Activated CD4-positive, alpha-beta T cell treated with anti-CD3 and anti-CD28 coated beads, Interleukin-2, amount 10 ng/mL, durations not matched to agents 24 days and 14 days (primary cell): ENCODE measurements around the gene TRIM56. TPM values are rescaled to one million over a fixed set of nuclear protein-coding genes. Genes with fewer than 3 reads are reported as not detected.
"Not testable (repeated sequence)": the region's sequence is repeated elsewhere in the genome, so short reads cannot be mapped to it uniquely, and the experiment has no call there.

ENCODE experiments used
- DNase-seq: peaks from one replicate; pipeline ENCODE4 v3.0.0; 2022
- H3K27ac Mint-ChIP-seq: one replicate; pipeline ENCODE4 v1.8.0; 2022; ENCODE audit warnings: mild to moderate bottlenecking, mixed read lengths
- H3K27me3 Mint-ChIP-seq: one replicate; pipeline ENCODE4 v1.8.0; 2022; ENCODE audit warnings: mixed read lengths
- H3K36me3 Mint-ChIP-seq: one replicate; pipeline ENCODE4 v1.8.0; 2022; ENCODE audit warnings: low read depth, mild to moderate bottlenecking, mixed read lengths
- H3K4me1 Mint-ChIP-seq: one replicate; pipeline ENCODE4 v1.8.0; 2021; ENCODE audit warnings: mixed read lengths
- H3K4me3 Mint-ChIP-seq: one replicate; pipeline ENCODE4 v1.8.0; 2022; ENCODE audit warnings: mild to moderate bottlenecking, moderate library complexity, mixed read lengths
- H3K9me3 Mint-ChIP-seq: one replicate; pipeline ENCODE4 v1.8.0; 2021; ENCODE audit warnings: mixed read lengths
- intact Hi-C: fragments of 100-400 bp; cut with micrococcal nuclease; formaldehyde crosslinking; loops from one replicate; pipeline ENCODE4 v1.15.1; 2023
- total RNA-seq: library from RNA; stranded (reverse); gene quantifications from 2 replicates; pipeline ENCODE4 v1.2.3, GENCODE V29; 2022

Gene TRIM56
- total RNA-seq, 1 donor from 2014 or later = 44.5 TPM

DNA sequence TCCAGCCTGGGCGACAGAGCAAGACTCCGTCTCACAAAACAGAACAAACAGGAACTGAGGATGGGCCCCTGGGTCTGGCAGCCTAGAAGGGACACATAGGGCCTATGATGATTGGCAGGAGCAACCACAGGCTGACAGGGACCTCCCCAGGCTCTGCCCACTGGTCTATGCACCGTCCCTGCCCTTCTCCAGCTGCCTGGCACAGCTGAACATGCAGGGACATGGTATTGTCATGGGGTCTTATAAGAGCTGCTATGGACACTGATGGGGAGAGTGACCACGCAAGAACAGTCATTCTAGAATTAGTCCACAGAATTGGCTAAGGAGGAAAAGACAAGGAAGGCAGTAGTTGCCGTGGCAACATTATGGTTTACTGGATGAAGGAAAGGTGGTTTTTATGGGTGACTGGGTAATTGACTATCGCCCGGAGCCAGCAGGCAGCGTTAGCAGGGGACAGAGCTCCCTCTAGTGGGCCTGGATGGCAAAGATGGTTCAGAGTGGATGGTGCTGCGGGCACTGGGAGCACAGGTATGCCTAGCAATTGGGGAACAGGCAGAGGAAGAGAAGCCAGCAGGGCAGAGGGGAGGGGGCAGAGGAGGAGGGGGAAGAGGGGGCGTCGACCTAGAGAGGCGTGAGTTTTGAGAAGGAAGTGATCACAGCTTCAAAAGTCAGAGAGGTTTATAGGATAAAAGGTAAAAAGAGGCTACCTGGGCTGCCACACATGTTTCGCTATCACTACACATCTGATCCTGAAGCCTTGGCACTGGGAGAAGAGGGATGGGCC, 7.8 kb upstream of the TRIM56 start:
- intact Hi-C loops = loop anchor here (2.0 to 5.0 kb wide), 2 partner anchors 110 to 181 kb away; partner anchors contain the start of gene MUC12
- peaks cover 18% of the 10 kb centered on the region for H3K27me3 Mint-ChIP-seq
- H3K27ac Mint-ChIP-seq = no peak overlapping the region
- no peaks in the 10 kb centered on the region for H3K36me3 Mint-ChIP-seq
- no peak overlapping the region for H3K4me3 Mint-ChIP-seq
- DNase-seq = peak; percentile 95
- peaks cover 7% of the 10 kb centered on the region for H3K4me1 Mint-ChIP-seq
- H3K9me3 Mint-ChIP-seq = no peaks in the 10 kb centered on the region

DNA sequence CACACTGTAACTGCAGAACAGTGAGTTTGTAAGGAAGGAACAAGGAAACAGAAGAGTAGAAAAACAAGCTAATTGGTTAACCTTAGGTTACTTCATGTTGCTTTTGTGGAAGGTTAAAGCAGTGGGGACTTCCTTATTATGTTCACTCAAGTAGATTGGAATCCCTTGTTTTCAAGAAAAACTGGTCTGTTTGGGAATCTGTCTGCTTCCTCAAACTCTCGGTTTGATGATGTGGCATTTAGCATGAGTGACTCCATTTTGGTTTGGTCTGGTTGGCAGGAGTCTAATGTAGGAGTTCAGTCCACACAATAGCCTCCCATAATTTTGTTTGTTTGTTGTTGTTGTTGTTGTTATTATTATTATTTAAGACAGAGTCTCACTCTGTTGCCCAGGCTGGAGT, 3.8 kb upstream of the TRIM56 start:
- Mint-ChIP-seq H3K4me1 (peaks cover 16% of the 10 kb centered on the region), H3K9me3 (no peaks in the 10 kb centered on the region), H3K27ac (no peak overlapping the region), H3K27me3 (peaks cover 9% of the 10 kb centered on the region), H3K36me3 (peaks cover 5% of the 10 kb centered on the region), H3K4me3 (no peak overlapping the region)
- intact Hi-C loops = no loop called here
- DNase-seq = no peak

DNA sequence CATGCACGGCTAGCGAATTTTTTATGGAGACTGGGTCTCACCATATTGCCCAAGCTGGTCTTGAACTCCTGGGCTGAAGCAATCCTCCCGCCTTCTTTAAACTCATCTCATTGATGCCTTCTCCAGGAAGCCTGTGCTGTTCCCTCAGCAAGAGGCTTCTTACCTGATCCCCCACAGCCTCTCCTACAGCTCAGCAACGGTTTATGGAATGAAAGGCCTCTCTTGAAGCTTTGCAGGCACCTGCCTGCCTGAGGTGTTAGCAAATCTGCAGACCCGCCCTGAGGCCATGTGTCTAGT, 468 bp upstream of the TRIM56 start:
- H3K27me3 Mint-ChIP-seq = peaks cover 3% of the 10 kb centered on the region
- no peaks in the 10 kb centered on the region for H3K9me3 Mint-ChIP-seq
- intact Hi-C loops = loop anchor here (1.0 kb wide), 1 partner anchor 53 kb away; no protein-coding TSS in a partner anchor
- H3K36me3 Mint-ChIP-seq = peaks cover 23% of the 10 kb centered on the region
- H3K27ac Mint-ChIP-seq = peak overlapping the region; percentile 99
- H3K4me1 Mint-ChIP-seq = peaks cover 26% of the 10 kb centered on the region
- H3K4me3 Mint-ChIP-seq = peak overlapping the region; percentile 98
- DNase-seq = no peak

DNA sequence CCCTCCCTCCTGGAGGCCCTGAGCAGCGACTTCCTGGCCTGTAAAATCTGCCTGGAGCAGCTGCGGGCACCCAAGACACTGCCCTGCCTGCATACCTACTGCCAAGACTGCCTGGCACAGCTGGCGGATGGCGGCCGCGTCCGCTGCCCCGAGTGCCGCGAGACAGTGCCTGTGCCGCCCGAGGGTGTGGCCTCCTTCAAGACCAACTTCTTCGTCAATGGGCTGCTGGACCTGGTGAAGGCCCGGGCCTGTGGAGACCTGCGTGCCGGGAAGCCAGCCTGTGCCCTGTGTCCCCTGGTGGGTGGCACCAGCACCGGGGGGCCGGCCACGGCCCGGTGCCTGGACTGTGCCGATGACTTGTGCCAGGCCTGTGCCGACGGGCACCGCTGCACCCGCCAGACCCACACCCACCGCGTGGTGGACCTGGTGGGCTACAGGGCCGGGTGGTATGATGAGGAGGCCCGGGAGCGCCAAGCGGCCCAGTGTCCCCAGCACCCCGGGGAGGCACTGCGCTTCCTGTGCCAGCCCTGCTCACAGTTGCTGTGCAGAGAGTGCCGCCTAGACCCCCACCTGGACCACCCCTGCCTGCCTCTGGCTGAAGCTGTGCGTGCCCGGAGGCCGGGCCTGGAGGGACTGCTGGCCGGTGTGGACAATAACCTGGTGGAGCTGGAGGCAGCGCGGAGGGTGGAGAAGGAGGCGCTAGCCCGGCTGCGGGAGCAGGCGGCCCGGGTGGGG, 2.2 kb downstream of the TRIM56 start:
- no peak for DNase-seq
- Mint-ChIP-seq H3K36me3 (peaks cover 37% of the 10 kb centered on the region), H3K4me3 (no peak overlapping the region), H3K27me3 (no peaks in the 10 kb centered on the region), H3K4me1 (peaks cover 32% of the 10 kb centered on the region), H3K9me3 (no peaks in the 10 kb centered on the region), H3K27ac (no peak overlapping the region)
- intact Hi-C loops = no loop called here

DNA sequence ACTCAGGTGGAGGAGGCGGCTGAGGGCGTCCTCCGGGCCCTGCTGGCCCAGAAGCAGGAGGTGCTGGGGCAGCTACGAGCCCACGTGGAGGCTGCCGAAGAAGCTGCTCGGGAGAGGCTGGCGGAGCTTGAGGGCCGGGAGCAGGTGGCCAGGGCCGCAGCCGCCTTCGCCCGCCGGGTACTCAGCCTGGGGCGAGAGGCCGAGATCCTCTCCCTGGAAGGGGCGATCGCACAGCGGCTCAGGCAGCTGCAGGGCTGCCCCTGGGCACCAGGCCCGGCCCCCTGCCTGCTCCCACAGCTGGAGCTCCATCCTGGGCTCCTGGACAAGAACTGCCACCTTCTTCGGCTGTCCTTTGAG, 2.8 kb downstream of the TRIM56 start:
- no peak for DNase-seq
- no peaks in the 10 kb centered on the region for H3K9me3 Mint-ChIP-seq
- no peak overlapping the region for H3K4me3 Mint-ChIP-seq
- H3K27ac Mint-ChIP-seq = no peak overlapping the region
- H3K27me3 Mint-ChIP-seq = no peaks in the 10 kb centered on the region
- peaks cover 39% of the 10 kb centered on the region for H3K36me3 Mint-ChIP-seq
- peaks cover 33% of the 10 kb centered on the region for H3K4me1 Mint-ChIP-seq
- intact Hi-C loops = no loop called here

DNA sequence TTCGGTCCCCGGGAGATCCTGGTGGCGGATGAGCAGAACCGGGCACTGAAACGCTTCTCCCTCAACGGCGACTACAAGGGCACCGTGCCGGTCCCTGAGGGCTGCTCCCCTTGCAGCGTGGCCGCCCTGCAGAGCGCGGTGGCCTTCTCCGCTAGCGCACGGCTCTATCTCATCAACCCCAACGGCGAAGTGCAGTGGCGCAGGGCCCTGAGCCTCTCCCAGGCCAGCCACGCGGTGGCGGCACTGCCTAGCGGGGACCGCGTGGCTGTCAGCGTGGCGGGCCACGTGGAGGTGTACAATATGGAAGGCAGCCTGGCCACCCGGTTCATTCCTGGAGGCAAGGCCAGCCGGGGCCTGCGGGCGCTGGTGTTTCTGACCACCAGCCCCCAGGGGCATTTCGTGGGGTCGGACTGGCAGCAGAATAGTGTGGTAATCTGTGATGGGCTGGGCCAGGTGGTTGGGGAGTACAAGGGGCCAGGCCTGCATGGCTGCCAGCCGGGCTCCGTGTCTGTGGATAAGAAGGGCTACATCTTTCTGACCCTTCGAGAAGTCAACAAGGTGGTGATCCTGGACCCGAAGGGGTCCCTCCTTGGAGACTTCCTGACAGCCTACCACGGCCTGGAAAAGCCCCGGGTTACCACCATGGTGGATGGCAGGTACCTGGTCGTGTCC, 3.7 kb downstream of the TRIM56 start:
- peaks cover 41% of the 10 kb centered on the region for H3K36me3 Mint-ChIP-seq
- peaks cover 35% of the 10 kb centered on the region for H3K4me1 Mint-ChIP-seq
- no peak for DNase-seq
- no peaks in the 10 kb centered on the region for H3K27me3 Mint-ChIP-seq
- H3K4me3 Mint-ChIP-seq = peak overlapping the region; percentile 58
- H3K9me3 Mint-ChIP-seq = no peaks in the 10 kb centered on the region
- peak overlapping the region; percentile 66 for H3K27ac Mint-ChIP-seq
- intact Hi-C loops = no loop called here

DNA sequence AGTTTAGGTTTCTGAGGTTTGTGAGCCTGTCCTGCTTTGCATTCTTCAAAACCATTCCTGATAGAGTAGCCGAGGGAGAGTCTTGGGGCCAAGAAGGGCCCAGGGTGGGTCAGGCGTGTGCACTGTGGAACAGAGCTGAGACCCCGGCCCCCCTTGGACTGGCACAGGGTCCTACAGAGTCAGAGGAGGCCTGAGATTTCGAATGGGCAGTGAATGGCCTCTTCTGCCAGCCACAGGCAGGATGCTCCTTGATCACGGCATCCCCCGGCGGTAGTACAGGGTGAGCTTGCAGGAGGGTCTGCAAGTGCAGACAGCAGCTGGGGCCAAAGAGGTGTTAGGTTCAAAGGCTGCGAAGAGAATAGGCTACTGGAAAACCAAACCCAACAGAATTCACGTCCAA, 4.6 kb downstream of the TRIM56 start:
- no peak for DNase-seq
- intact Hi-C loops = no loop called here
- H3K9me3 Mint-ChIP-seq = no peaks in the 10 kb centered on the region
- peak overlapping the region; percentile 66 for H3K27ac Mint-ChIP-seq
- peaks cover 31% of the 10 kb centered on the region for H3K4me1 Mint-ChIP-seq
- peak overlapping the region; percentile 58 for H3K4me3 Mint-ChIP-seq
- H3K36me3 Mint-ChIP-seq = peaks cover 43% of the 10 kb centered on the region
- H3K27me3 Mint-ChIP-seq = no peaks in the 10 kb centered on the region

DNA sequence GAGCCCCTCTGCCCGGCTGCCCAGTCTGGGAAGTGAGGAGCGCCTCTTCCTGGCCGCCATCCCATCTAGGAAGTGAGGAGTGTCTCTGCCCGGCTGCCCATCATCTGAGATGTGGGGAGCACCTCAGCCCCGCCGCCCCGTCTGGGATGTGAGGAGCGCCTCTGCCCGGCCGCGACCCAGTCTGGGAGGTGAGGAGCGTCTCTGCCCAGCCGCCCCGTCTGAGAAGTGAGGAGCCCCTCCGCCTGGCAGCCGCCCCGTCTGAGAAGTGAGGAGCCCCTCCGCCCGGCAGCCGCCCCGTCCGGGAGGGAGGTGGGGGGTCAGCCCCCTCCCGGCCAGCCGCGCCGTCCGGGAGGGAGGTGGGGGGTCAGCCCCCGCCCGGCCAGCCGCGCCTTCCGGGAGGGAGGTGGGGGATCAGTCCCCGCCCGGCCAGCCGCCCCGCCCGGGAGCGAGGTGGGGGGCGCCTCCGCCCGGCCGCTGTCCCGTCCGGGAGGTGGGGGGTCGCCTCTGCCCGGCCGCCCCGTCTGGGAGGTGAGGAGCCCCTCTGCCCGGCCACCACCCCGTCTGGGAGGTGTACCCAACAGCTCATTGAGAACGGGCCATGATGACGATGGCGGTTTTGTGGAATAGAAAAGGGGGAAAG, 7.1 kb downstream of the TRIM56 start:
- Mint-ChIP-seq H3K36me3 (peaks cover 35% of the 10 kb centered on the region), H3K4me1 (peaks cover 21% of the 10 kb centered on the region)
- intact Hi-C loops, DNase-seq, H3K4me3 Mint-ChIP-seq, H3K27me3 Mint-ChIP-seq, H3K9me3 Mint-ChIP-seq, H3K27ac Mint-ChIP-seq: not testable (repeated sequence)

DNA sequence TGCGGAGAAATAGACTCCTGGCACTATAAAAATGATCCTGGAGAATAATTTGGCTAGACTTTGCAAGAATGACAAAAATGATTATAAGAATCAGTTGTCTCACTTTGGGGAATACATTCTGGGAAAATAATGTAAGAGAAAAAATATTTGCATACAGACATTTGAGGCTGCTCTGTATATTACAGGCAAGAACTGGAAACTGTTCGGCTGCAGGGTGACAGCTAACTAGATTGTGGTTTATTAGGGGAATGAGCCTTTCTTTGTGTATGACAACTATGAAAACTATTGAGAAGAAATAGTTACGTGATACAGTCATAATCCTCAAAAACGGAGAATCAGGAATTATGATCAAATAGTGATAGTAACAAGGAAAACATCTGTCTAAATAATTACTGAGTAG, 8.6 kb downstream of the TRIM56 start:
- H3K4me3 Mint-ChIP-seq = no peak overlapping the region
- no peaks in the 10 kb centered on the region for H3K27me3 Mint-ChIP-seq
- H3K4me1 Mint-ChIP-seq = peaks cover 19% of the 10 kb centered on the region
- H3K9me3 Mint-ChIP-seq = no peaks in the 10 kb centered on the region
- peaks cover 28% of the 10 kb centered on the region for H3K36me3 Mint-ChIP-seq
- no peak for DNase-seq
- no peak overlapping the region for H3K27ac Mint-ChIP-seq
- intact Hi-C loops = no loop called here

DNA sequence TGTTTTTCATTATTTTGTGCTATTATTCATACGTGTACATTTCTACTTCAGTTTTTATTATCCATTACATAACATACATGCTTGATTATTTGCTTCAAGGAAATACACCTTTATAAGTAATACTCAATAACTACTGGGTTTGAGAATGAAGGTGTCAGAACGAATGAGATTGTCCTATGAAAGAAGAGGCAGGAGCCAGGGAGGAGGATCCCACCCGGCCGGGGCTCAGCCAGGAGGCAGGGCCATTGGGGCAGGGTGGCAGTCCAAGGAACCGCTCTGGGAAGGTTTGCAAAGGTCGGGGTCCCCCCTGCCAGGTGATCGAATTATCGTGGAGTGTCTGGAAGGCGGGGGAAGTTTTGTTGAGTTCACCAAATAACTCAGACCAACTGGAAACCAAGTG, 9.1 kb downstream of the TRIM56 start:
- peaks cover 25% of the 10 kb centered on the region for H3K36me3 Mint-ChIP-seq
- peaks cover under 1% of the 10 kb centered on the region for H3K27me3 Mint-ChIP-seq
- peaks cover 15% of the 10 kb centered on the region for H3K4me1 Mint-ChIP-seq

DNA sequence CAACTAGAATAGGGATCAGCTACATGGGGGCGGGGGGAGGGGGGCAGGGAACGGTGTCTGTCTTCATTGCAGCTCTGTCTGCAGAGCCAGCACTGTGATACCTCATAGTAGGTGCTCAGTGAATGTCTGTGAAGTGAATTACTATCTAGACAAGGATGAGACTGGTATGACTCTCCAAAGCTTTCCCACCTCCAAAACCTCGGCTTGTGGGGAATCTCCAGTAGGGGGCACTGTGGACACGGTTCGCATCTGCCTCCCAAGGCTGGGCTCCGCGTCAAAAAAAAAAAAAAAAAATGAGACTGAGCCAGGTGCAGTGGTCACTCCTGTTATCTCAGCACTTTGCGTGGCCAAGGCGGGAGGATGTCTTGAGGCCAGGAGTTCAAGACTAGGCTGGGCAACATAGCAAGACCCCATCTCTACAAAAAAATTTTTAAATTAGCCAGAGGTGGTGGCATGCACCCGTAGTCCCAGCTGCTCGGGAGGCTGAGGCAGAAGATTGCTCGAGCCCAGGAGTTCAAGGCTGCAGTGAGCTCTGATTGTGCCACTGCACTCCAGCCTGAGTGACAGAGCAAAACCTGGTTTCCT, 9.6 kb downstream of the TRIM56 start:
- Mint-ChIP-seq H3K36me3 (peaks cover 20% of the 10 kb centered on the region), H3K4me1 (peaks cover 10% of the 10 kb centered on the region), H3K27me3 (peaks cover 2% of the 10 kb centered on the region), H3K9me3 (no peaks in the 10 kb centered on the region), H3K4me3 (no peak overlapping the region), H3K27ac (no peak overlapping the region)
- intact Hi-C loops = no loop called here
- peak; percentile 76 for DNase-seq

More for the DNA sequence above, 9.1 kb downstream of the TRIM56 start:
- no peak overlapping the region for H3K27ac Mint-ChIP-seq
- no peak for DNase-seq
- no peaks in the 10 kb centered on the region for H3K9me3 Mint-ChIP-seq
- intact Hi-C loops = no loop called here
- no peak overlapping the region for H3K4me3 Mint-ChIP-seq

DNA sequence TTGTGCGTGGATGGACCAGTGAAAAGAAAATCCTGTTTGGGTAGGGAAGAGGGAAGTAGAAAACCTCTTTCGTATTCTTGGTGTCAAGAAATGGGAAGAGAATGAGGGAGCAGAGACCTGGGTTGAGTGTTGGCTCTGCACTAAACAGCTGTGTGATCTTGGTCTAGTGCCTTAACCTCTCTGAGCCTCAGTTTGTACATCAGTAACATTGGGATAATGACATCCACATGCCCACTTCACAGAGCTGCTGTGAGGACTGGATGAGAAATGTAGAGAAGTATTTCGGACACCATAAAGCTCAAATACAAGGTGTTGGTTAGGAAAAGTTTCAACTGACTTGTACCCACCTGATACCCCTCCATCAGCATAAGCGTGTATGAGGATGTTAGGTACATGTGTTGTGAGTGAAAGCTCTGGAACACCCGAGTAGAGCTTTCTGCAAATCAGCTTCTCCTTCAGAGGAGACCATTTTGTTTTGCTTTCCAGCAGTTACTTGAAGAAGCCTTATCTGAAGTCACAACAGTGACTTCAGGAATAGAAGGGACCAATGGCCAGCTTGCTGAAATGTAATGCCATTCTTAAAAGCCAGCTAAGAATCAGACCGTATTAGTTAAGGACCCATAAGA, 11.2 kb downstream of the TRIM56 start:
- Mint-ChIP-seq H3K27me3 (peaks cover 16% of the 10 kb centered on the region), H3K4me1 (peaks cover 12% of the 10 kb centered on the region), H3K9me3 (no peaks in the 10 kb centered on the region), H3K27ac (no peak overlapping the region), H3K4me3 (no peak overlapping the region), H3K36me3 (peaks cover 10% of the 10 kb centered on the region)
- no peak for DNase-seq
- intact Hi-C loops = no loop called here

DNA sequence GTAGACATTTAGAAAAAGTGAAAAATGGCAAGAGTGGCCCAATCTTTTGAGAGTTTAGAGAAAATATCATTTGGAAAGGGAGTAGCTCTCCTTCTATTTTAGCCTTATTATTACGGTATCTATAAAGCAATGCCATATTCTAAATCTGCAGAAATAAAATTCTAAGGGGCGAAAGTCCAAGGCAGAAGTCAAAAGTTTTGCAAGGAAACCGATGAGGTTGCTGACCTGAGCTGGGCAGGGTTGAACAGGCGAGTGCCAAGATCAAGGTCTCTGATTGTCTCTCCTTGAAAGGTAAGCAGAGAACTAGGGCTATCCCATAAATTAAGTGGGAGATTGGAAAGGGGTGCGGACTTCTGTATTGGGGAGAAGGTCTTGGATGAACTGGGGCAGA, 11.7 kb downstream of the TRIM56 start:
- Mint-ChIP-seq H3K27ac (no peak overlapping the region), H3K36me3 (peaks cover 6% of the 10 kb centered on the region), H3K9me3 (no peaks in the 10 kb centered on the region), H3K4me3 (no peak overlapping the region), H3K27me3 (peaks cover 16% of the 10 kb centered on the region), H3K4me1 (peaks cover 12% of the 10 kb centered on the region)
- intact Hi-C loops = no loop called here
- no peak for DNase-seq
